Subcutaneous adipose tissue (tissue), 4 donors: ENCODE measurements around the gene PHETA1. TPM values are rescaled to one million over a fixed set of nuclear protein-coding genes. Genes with fewer than 3 reads are reported as not detected.

ENCODE experiments used
- CTCF ChIP-seq: fragments of 450-650 bp; IDR thresholded peaks from one replicate; pipeline ENCODE4 v1.5.1; 2016; ENCODE audit warnings: low read depth, mild to moderate bottlenecking, control low read depth, antibody characterized with exemption, moderate library complexity
- small RNA-seq: library from RNA; depleted of rRNA; stranded (forward); fragments of <200 nt; gene quantifications from one replicate; pipeline ENCODE3, GENCODE V24; 2016
- total RNA-seq, 4 donors: library from RNA; depleted of rRNA; stranded (reverse); fragments of >200 nt; gene quantifications; one replicate each; pipeline ENCODE4 v1.1.0, GENCODE V29; 2016

Gene PHETA1
- total RNA-seq, 4 donors from 2014 or later: 2.8 to 14.1 (median 7.1) TPM

GRCh38 chr12:111311011-111311410 lies 57.9 kb downstream of the PHETA1 start:
- no peak for TF ChIP-seq CTCF

Small RNA genes within 50 kb of the gene (small RNA-seq; reads per million reads assigned to genes)
- not detected for gene RNA5SP373

Other genes with a start within 250 kb of the PHETA1 start
- gene SH2B3, start 36.8 kb upstream of the PHETA1 start, total RNA-seq: 10 to 100 TPM; 19.4 to 43.2 (median 30.4) TPM
- gene ATXN2, start 230.2 kb upstream of the PHETA1 start, total RNA-seq: 10 to 100 TPM; 39.4 to 56.1 (median 45.6) TPM